Endodermal cell (in vitro differentiated cells): ENCODE results near the gene ADCY10. TPM values are rescaled to one million over a fixed set of nuclear protein-coding genes. Genes with fewer than 3 reads are reported as not detected.

Source experiments
- DNase-seq: peaks from one replicate; pipeline ENCODE4 v3.0.0-alpha.2; 2017
- H3K27ac ChIP-seq: 2 replicates; pipeline ENCODE4 v1.5.1; 2013; ENCODE audit warnings: mild to moderate bottlenecking, low read depth, low read length, moderate library complexity
- H3K27me3 ChIP-seq: 2 replicates; pipeline ENCODE4 v1.6.1; 2013; ENCODE audit warnings: mild to moderate bottlenecking, low read length, moderate library complexity; ENCODE audit not compliant: insufficient read depth, control insufficient read depth, poor library complexity, severe bottlenecking
- H3K36me3 ChIP-seq: 2 replicates; pipeline ENCODE4 v1.7.0; 2013; ENCODE audit warnings: mild to moderate bottlenecking, low read length, moderate library complexity; ENCODE audit not compliant: control insufficient read depth, insufficient read depth
- H3K4me1 ChIP-seq: one replicate; pipeline ENCODE4 v1.7.0; 2013; ENCODE audit warnings: low read length; ENCODE audit not compliant: control insufficient read depth, insufficient read depth
- H3K4me3 ChIP-seq: 2 replicates; pipeline ENCODE4 v1.5.1; 2013; ENCODE audit warnings: mild to moderate bottlenecking, low read length, moderate library complexity
- H3K9ac ChIP-seq: 2 replicates; pipeline ENCODE4 v1.6.1; 2013; ENCODE audit warnings: mild to moderate bottlenecking, low read length, moderate library complexity; ENCODE audit not compliant: poor library complexity, severe bottlenecking; ENCODE audit errors: extremely low read depth
- H3K9me3 ChIP-seq: 2 replicates; pipeline ENCODE4 v1.6.1; 2013; ENCODE audit warnings: mild to moderate bottlenecking, low read length, moderate library complexity; ENCODE audit not compliant: control insufficient read depth
- H3K27ac Mint-ChIP-seq: 2 replicates; pipeline ENCODE4 v1.8.0; 2020; ENCODE audit warnings: mixed read lengths
- H3K27me3 Mint-ChIP-seq: 2 replicates; pipeline ENCODE4 v1.8.0; 2021; ENCODE audit warnings: mild to moderate bottlenecking, mixed read lengths; ENCODE audit not compliant: insufficient read depth
- H3K36me3 Mint-ChIP-seq: 2 replicates; pipeline ENCODE4 v1.8.0; 2020; ENCODE audit warnings: low read depth, mixed read lengths
- H3K4me1 Mint-ChIP-seq: 2 replicates; pipeline ENCODE4 v1.8.0; 2020; ENCODE audit warnings: mixed read lengths
- H3K4me3 Mint-ChIP-seq: 2 replicates; pipeline ENCODE4 v1.8.0; 2020; ENCODE audit warnings: mild to moderate bottlenecking, moderate library complexity, mixed read lengths
- H3K9me3 Mint-ChIP-seq: 2 replicates; pipeline ENCODE4 v1.8.0; 2020; ENCODE audit warnings: mild to moderate bottlenecking, mixed read lengths
- WGBS, 2 experiments: methylation state at CpG; one replicate each; pipeline versions ENCODE4 v1.1.5 to v1.1.7; 2013; ENCODE audit warnings: missing lambda C conversion rate in 2 of 2, mixed read lengths in 1 of 2; ENCODE audit not compliant: insufficient coverage in 1 of 2, insufficient read length in 1 of 2; 5-methylcytosine and 5-hydroxymethylcytosine counted together
- total RNA-seq, 2 donors: library from RNA; stranded (reverse); fragmentation: NEBNext Ultra II Directional in 1 of 2; extraction: Animal tissue kit (Norgen Biotek cat#: 25700) in 1 of 2; gene quantifications; 2 replicates in 1 of 2; 3 replicates in 1 of 2; pipeline ENCODE4 v1.2.1, GENCODE V29; 2021
- TF ChIP-seq, protein P1 (sequence below): fragments of 200-600 bp; sonication (generic); conservative IDR thresholded peaks from 2 replicates; pipeline ENCODE4 v1.5.0; 2021; ENCODE audit warnings: antibody characterized with exemption, mild to moderate bottlenecking

ADCY10 gene
- total RNA-seq, 2 donors from 2014 or later: 0.13 TPM; not detected in 1

DNA sequence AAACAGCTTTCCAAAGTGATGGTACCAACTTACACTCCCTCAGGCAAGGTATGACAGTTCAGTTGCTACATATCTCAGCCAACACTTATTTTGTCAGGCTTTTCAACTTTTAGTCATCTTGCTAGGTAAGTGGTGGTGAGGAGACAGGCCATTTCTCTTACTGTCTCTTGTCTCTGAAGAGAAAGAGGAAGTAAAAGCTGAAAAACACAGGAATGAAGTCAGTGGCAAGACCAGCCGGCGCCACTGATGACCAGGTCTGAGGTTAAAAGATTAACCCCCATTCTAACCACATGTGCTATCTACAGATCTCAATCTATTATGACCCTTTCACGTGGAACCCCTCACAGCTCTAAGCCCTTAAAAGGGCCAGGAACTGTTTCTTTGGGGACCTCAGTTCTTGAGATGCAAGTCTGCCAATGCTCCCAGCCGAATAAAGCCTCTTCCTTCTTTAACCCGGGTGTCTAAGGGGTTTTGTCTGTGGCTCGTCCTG is 4.2 kb downstream of the ADCY10 start:
- TF ChIP-seq, protein P1, sequence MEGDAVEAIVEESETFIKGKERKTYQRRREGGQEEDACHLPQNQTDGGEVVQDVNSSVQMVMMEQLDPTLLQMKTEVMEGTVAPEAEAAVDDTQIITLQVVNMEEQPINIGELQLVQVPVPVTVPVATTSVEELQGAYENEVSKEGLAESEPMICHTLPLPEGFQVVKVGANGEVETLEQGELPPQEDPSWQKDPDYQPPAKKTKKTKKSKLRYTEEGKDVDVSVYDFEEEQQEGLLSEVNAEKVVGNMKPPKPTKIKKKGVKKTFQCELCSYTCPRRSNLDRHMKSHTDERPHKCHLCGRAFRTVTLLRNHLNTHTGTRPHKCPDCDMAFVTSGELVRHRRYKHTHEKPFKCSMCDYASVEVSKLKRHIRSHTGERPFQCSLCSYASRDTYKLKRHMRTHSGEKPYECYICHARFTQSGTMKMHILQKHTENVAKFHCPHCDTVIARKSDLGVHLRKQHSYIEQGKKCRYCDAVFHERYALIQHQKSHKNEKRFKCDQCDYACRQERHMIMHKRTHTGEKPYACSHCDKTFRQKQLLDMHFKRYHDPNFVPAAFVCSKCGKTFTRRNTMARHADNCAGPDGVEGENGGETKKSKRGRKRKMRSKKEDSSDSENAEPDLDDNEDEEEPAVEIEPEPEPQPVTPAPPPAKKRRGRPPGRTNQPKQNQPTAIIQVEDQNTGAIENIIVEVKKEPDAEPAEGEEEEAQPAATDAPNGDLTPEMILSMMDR: no peak
- H3K36me3 Mint-ChIP-seq: peaks cover 19% of the 10 kb centered on the region
- no peak for DNase-seq
- 89 to 96% methylated on average over 4 to 6 of the region's 6 CpGs for WGBS, 2 experiments
- Histone ChIP-seq H3K9ac (no peak overlapping the region), H3K4me1 (no peaks in the 10 kb centered on the region), H3K27ac (no peak overlapping the region), H3K36me3 (peaks cover 33% of the 10 kb centered on the region), H3K9me3 (peaks cover 27% of the 10 kb centered on the region), H3K4me3 (peak overlapping the region; percentile 47), H3K27me3 (no peaks in the 10 kb centered on the region)
- H3K4me1 Mint-ChIP-seq: peaks cover 14% of the 10 kb centered on the region
- H3K27me3 Mint-ChIP-seq: no peaks in the 10 kb centered on the region
- H3K27ac Mint-ChIP-seq: no peak overlapping the region
- H3K4me3 Mint-ChIP-seq: no peak overlapping the region
- H3K9me3 Mint-ChIP-seq: peaks cover 25% of the 10 kb centered on the region

DNA sequence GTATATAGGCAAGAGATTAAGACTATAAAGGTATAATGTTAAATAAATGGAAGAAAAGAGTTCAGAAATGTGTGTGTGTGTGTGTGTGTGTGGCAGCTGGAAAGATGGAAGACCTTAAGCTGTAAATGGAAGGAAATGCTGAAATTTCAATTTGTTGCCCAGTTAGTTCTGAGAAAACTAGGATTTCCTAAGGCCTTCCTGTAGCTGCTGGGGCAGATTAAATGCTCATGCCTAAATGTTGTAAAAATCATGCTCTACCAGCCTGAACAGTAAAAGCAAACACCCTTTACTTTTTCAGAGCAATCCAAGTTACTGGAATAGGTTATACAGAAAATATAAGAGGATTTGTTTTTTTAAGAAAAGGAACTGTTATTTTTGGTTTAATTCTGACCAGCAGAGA is 8.3 kb downstream of the ADCY10 start:
- H3K4me1 ChIP-seq: no peaks in the 10 kb centered on the region
- no peak for DNase-seq
- Mint-ChIP-seq H3K9me3 (peaks cover 25% of the 10 kb centered on the region), H3K27ac (no peak overlapping the region), H3K36me3 (peaks cover 15% of the 10 kb centered on the region), H3K27me3 (no peaks in the 10 kb centered on the region), H3K4me3 (no peak overlapping the region), H3K4me1 (peaks cover 9% of the 10 kb centered on the region)
- peaks cover 14% of the 10 kb centered on the region for H3K36me3 ChIP-seq
- no peaks in the 10 kb centered on the region for H3K27me3 ChIP-seq
- TF ChIP-seq, protein P1: no peak
- H3K4me3 ChIP-seq: no peak overlapping the region
- H3K9ac ChIP-seq: no peak overlapping the region
- H3K9me3 ChIP-seq: peaks cover 27% of the 10 kb centered on the region
- no peak overlapping the region for H3K27ac ChIP-seq

DNA sequence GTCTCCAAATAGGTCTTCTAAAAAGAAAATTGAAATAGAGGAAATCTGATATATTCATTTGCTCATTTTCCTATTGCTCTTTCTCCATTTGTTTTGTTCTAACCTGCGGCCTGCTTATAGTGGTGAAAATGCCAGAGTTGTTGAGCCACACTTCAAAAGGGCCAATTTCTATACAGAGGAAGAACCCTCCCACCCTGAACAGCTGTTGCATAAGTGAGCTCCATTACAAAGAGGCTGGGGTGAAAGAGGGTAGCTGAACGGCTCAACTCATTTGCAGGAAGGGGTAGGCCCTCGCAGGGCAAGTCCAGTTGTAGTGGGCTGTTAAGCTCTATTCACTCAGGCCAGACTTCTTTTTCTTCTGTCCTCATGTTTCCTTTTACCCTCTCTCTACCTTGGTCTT is 8.8 kb downstream of the ADCY10 start:
- peaks cover 20% of the 10 kb centered on the region for H3K9me3 Mint-ChIP-seq
- no peak overlapping the region for H3K4me3 Mint-ChIP-seq
- 45 to 84% methylated on average over 2 to 3 of the region's 3 CpGs for WGBS, 2 experiments
- H3K9me3 ChIP-seq: peaks cover 23% of the 10 kb centered on the region
- peaks cover 9% of the 10 kb centered on the region for H3K4me1 Mint-ChIP-seq
- no peak for DNase-seq
- TF ChIP-seq, protein P1: no peak
- H3K4me3 ChIP-seq: no peak overlapping the region
- peaks cover 11% of the 10 kb centered on the region for H3K36me3 Mint-ChIP-seq
- H3K27me3 Mint-ChIP-seq: no peaks in the 10 kb centered on the region
- H3K27ac Mint-ChIP-seq: no peak overlapping the region
- no peak overlapping the region for H3K27ac ChIP-seq
- H3K36me3 ChIP-seq: peaks cover 12% of the 10 kb centered on the region
- no peak overlapping the region for H3K9ac ChIP-seq
- no peaks in the 10 kb centered on the region for H3K4me1 ChIP-seq
- H3K27me3 ChIP-seq: no peaks in the 10 kb centered on the region
